Measurements from ENCODE around the gene SSBP3.

- TF ChIP-seq CTCF (IDR thresholded peaks at IDR 0.05) (no peak), EP300 (IDR thresholded peaks at IDR 0.05) (no peak)
Observed at GRCh38 chr1:54190526-54190925, 215.7 kb downstream of the SSBP3 start.
